ENCODE measurements around the gene GPRIN1. TPM values are rescaled to one million over a fixed set of nuclear protein-coding genes. Genes with fewer than 3 reads are reported as not detected.

Gene GPRIN1
- total RNA-seq, 2 donors from 2014 or later, result 2.1 to 3.1 TPM

GRCh38 chr5:176587398-176587797, 22.6 kb downstream of the GPRIN1 start:
- Histone ChIP-seq H3K27me3 (no peaks in the 10 kb centered on the region), H3K4me1 (no peaks in the 10 kb centered on the region), H3K36me3 (no peaks in the 10 kb centered on the region), H3K4me3 (no peak overlapping the region), H3K9me3 (no peaks in the 10 kb centered on the region), H3K9ac (ENCODE audit: low read depth in 2 of 2, low read length in 2 of 2) (no peak overlapping the region), H3K27ac (no peak overlapping the region)
- TF ChIP-seq, protein P1, sequence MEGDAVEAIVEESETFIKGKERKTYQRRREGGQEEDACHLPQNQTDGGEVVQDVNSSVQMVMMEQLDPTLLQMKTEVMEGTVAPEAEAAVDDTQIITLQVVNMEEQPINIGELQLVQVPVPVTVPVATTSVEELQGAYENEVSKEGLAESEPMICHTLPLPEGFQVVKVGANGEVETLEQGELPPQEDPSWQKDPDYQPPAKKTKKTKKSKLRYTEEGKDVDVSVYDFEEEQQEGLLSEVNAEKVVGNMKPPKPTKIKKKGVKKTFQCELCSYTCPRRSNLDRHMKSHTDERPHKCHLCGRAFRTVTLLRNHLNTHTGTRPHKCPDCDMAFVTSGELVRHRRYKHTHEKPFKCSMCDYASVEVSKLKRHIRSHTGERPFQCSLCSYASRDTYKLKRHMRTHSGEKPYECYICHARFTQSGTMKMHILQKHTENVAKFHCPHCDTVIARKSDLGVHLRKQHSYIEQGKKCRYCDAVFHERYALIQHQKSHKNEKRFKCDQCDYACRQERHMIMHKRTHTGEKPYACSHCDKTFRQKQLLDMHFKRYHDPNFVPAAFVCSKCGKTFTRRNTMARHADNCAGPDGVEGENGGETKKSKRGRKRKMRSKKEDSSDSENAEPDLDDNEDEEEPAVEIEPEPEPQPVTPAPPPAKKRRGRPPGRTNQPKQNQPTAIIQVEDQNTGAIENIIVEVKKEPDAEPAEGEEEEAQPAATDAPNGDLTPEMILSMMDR (IDR thresholded peaks at IDR 0.05), result no peak
- intact Hi-C loops (cut with DNase I), result no loop called here
- DNase-seq, result no peak

DNA sequence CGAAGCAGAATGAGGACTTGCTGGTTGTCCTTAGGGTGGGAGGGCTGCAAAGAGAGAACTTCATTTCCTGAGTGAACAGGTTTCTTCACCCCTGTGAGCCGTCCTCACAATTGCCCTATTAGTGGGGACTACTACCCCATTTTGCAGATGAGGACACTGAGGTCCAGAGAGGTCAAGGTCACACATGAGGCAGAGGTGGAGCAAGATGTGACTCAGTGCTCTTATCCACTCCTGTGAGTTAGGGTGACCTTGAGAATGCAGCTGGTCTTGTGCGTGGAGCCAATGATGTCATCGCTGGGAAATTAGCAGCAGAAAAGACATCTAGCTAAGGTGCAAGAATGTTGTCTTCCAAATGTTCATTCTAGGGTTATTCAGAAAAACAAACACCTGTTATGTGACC, 26.9 kb downstream of the GPRIN1 start:
- intact Hi-C loops (cut with DNase I), result no loop called here
- TF ChIP-seq, protein P1 (IDR thresholded peaks at IDR 0.05), result no peak
- Histone ChIP-seq H3K4me1 (no peaks in the 10 kb centered on the region), H3K36me3 (no peaks in the 10 kb centered on the region), H3K27me3 (no peaks in the 10 kb centered on the region), H3K9me3 (no peaks in the 10 kb centered on the region), H3K4me3 (no peak overlapping the region), H3K27ac (no peak overlapping the region), H3K9ac (ENCODE audit: low read depth in 2 of 2, low read length in 2 of 2) (no peak overlapping the region)
- no peak for DNase-seq

- TF ChIP-seq, protein P1 (IDR thresholded peaks at IDR 0.05), result no peak
- Histone ChIP-seq H3K9me3 (no peaks in the 10 kb centered on the region), H3K27me3 (no peaks in the 10 kb centered on the region), H3K27ac (no peak overlapping the region), H3K4me3 (no peak overlapping the region), H3K4me1 (no peaks in the 10 kb centered on the region), H3K9ac (ENCODE audit: low read depth in 2 of 2, low read length in 2 of 2) (no peak overlapping the region), H3K36me3 (no peaks in the 10 kb centered on the region)
- DNase-seq, result no peak
- intact Hi-C loops (cut with DNase I), result no loop called here
Measured at GRCh38 chr5:176581361-176581760, 28.6 kb downstream of the GPRIN1 start.

DNA sequence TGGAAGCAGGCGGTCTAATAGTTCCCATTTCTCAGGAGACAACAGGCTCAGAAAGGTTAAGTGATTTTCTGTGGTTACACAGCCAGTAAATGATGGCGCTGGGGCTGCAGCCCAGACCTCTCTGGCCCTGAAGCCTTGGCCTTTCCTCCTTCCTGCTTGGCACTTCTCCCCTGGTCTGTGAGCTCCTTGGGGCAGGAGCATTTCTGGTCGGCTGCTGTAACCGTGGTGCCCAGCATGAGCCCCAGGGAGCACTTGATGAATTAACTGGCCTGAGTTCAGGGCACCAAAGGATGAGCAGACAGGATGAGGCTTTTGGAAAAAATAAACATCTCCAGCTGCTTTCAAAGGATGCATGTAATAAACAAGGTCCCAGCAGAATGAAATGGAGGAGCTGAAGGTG, 30.6 kb downstream of the GPRIN1 start:
- Histone ChIP-seq H3K9ac (ENCODE audit: low read depth in 2 of 2, low read length in 2 of 2) (no peak overlapping the region), H3K36me3 (no peaks in the 10 kb centered on the region), H3K9me3 (no peaks in the 10 kb centered on the region), H3K27ac (no peak overlapping the region), H3K4me3 (no peak overlapping the region), H3K27me3 (no peaks in the 10 kb centered on the region), H3K4me1 (no peaks in the 10 kb centered on the region)
- no peak for DNase-seq
- intact Hi-C loops (cut with DNase I), result no loop called here
- TF ChIP-seq, protein P1 (IDR thresholded peaks at IDR 0.05), result no peak

DNA sequence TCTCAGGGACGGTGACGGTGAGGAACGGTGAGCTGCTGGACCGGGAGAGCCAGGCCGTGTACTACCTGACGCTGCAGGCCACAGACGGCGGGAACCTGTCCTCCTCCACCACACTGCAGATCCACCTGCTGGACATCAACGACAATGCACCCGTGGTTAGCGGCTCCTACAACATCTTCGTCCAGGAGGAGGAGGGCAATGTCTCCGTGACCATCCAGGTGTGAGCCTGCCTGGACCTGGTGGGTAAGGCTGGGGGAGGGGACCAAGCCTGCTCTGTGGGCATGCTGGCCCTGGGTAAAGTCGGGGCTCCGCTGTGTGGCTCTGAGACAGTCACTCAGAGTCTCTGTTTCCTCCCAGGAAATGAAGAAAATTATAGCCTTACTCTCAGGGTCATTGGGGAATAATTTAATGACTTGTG, 31.6 kb downstream of the GPRIN1 start:
- TF ChIP-seq, protein P1 (IDR thresholded peaks at IDR 0.05), result peak; percentile 49
- no peak overlapping the region for H3K4me3 ChIP-seq
- DNase-seq, result peak; percentile 74
- intact Hi-C loops (cut with DNase I), result no loop called here
- no peaks in the 10 kb centered on the region for H3K4me1 ChIP-seq
- H3K27ac ChIP-seq, result no peak overlapping the region
- no peaks in the 10 kb centered on the region for H3K27me3 ChIP-seq
- no peaks in the 10 kb centered on the region for H3K36me3 ChIP-seq
- H3K9me3 ChIP-seq, result no peaks in the 10 kb centered on the region
- no peak overlapping the region for H3K9ac ChIP-seq (ENCODE audit: low read depth in 2 of 2, low read length in 2 of 2)
